ENCODE data around the gene CFAP299. TPM values are rescaled to one million over a fixed set of nuclear protein-coding genes. Genes with fewer than 3 reads are reported as not detected.

Gene CFAP299
- total RNA-seq, 4 donors from 2014 or later: 0.79 TPM; not detected in 3

- no peak for ATAC-seq (ENCODE audit: low FRiP score)
- no peak for TF ChIP-seq CTCF (IDR thresholded peaks at IDR 0.05)
- DNase-seq (ENCODE audit: low spot score): no peak
Observed at GRCh38 chr4:80803337-80803736, 467.8 kb downstream of the CFAP299 start.

- ATAC-seq (ENCODE audit: low FRiP score) (no peak), DNase-seq (ENCODE audit: low spot score) (no peak)
- TF ChIP-seq CTCF (IDR thresholded peaks at IDR 0.05): no peak
Observed at GRCh38 chr4:80806472-80806871, 470.9 kb downstream of the CFAP299 start.

DNA sequence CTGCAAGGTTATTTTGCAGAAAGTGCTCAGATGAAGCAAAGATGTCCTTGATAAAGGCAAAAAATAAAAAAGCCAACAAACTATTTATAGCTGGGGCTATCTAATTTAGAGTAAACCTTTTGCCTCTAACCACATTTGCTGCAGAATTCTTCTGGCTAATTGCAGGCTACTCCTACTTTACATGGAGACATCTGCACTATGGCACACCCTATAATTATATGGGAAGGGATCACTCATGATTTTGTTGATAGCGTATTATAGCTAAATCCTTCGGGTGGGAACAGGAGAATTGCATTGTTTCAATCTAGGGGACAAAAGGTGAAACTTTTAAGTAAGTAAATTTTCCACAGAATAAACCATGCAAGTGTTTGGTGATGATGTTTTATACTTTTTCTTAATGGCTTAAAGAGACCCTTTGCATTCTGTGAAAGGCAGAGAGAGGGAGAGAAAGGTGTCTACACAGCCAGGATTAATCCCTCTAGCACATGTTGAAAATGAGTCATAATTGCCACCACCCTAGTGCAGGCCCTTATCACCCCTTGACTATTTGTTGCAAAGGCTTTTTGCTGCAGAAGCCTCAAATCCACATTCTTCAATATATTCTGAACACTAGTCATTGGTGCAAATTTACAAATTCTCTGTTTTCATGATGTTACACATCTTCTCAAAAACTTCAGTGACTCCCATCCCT, 473.7 kb downstream of the CFAP299 start:
- ATAC-seq (ENCODE audit: low FRiP score): no peak
- TF ChIP-seq CTCF (IDR thresholded peaks at IDR 0.05): no peak
- no peak for DNase-seq (ENCODE audit: low spot score)

DNA sequence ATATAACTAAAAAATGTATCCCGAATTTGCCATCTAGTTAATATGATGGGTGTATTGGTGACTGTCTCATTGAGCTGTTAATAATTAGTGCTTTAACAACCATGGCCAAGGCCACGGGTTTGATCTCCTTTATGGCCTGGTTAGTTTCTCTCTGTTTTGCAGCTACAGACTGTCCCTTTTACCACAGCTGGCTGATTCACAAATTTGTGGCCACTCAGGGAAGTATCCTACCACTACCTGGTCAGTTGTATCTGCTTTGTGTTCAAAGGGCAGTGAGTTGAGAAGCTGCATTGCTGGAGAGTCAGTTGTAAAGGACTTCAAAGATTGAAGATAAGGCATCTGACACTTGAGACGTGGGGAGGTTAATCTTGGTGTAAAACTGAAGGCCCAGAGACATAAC, 475.9 kb downstream of the CFAP299 start:
- TF ChIP-seq CTCF (IDR thresholded peaks at IDR 0.05): no peak
- no peak for DNase-seq (ENCODE audit: low spot score)

DNA sequence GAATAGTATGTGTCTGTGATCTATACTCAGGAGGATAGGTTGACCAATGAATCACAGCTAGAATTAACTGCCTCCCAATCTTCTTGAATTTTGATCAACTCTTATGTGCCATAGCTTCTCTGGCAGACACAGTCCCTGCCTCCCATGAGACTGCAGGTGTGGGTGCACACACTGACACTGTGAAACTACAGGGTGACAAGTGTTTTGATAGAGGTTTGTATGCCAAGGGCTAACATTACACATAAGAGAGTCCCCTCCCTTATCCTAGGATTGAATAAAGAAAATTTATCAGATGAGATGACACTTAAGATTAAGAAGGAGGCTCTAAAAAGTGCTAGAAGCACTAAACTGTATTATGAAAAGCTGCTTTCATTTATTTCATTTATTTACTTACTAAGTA, 476.6 kb downstream of the CFAP299 start:
- no peak for DNase-seq (ENCODE audit: low spot score)
- no peak for ATAC-seq (ENCODE audit: low FRiP score)
- TF ChIP-seq CTCF (IDR thresholded peaks at IDR 0.05): no peak

More for the DNA sequence above, 475.9 kb downstream of the CFAP299 start:
- no peak for ATAC-seq (ENCODE audit: low FRiP score)

DNA sequence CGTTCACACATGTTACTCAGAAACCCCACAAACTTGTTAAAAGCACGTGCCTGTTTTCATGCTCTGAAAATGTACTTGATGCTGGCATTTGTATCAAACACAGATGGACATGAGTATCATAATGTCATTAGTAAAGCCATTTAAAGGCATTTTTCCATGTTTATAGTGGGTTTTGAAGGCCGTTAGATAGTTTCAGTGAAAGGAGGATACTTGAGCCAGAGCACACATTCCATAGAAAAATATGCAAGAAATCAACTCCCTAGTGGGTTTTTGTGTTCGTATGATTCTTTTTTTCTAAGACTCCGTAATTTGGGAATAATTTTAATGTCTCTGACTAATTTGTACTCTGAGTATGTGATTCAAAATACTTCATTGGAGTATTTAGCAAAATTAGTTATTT, 478.7 kb downstream of the CFAP299 start:
- TF ChIP-seq CTCF (IDR thresholded peaks at IDR 0.05): no peak
- no peak for ATAC-seq (ENCODE audit: low FRiP score)
- DNase-seq (ENCODE audit: low spot score): no peak

Measured in omental fat pad (tissue), 4 donors.